Type B pancreatic cell (in vitro differentiated cells): Measurements from ENCODE around the gene STX1B. TPM values are rescaled to one million over a fixed set of nuclear protein-coding genes. Genes with fewer than 3 reads are reported as not detected.
A peak's percentile ranks its signal among the peaks of the same experiment; 100 is the strongest.

Experiments
- DNase-seq: peaks from one replicate; pipeline ENCODE4 v3.0.0; 2021; ENCODE audit warnings: mixed read lengths; ENCODE audit not compliant: unreplicated experiment; ENCODE audit errors: extremely low spot score
- H3K27ac Mint-ChIP-seq: 2 replicates; pipeline ENCODE4 v1.8.0; 2021; ENCODE audit warnings: mild to moderate bottlenecking, mixed read lengths
- H3K27me3 Mint-ChIP-seq: 2 replicates; pipeline ENCODE4 v1.8.0; 2021; ENCODE audit warnings: mixed read lengths
- H3K36me3 Mint-ChIP-seq: 2 replicates; pipeline ENCODE4 v1.8.0; 2021; ENCODE audit warnings: mixed read lengths
- H3K4me1 Mint-ChIP-seq: one replicate; pipeline ENCODE4 v1.8.0; 2021; ENCODE audit warnings: mixed read lengths; ENCODE audit not compliant: unreplicated experiment
- H3K4me3 Mint-ChIP-seq: 2 replicates; pipeline ENCODE4 v1.8.0; 2021; ENCODE audit warnings: mild to moderate bottlenecking, mixed read lengths
- H3K9me3 Mint-ChIP-seq: 2 replicates; pipeline ENCODE4 v1.8.0; 2021; ENCODE audit warnings: mixed read lengths
- total RNA-seq: library from RNA; stranded (reverse); gene quantifications from 2 replicates; pipeline ENCODE4 v1.2.1, GENCODE V29; 2021; ENCODE audit warnings: low replicate concordance
- TF ChIP-seq, protein P1 (sequence below): fragments of 200-600 bp; sonication (generic); conservative IDR thresholded peaks from 2 replicates; pipeline ENCODE4 v1.5.0; 2021; ENCODE audit warnings: antibody characterized with exemption, mild to moderate bottlenecking

Gene STX1B
- total RNA-seq, 1 donor from 2014 or later, result 9.9 TPM

DNA sequence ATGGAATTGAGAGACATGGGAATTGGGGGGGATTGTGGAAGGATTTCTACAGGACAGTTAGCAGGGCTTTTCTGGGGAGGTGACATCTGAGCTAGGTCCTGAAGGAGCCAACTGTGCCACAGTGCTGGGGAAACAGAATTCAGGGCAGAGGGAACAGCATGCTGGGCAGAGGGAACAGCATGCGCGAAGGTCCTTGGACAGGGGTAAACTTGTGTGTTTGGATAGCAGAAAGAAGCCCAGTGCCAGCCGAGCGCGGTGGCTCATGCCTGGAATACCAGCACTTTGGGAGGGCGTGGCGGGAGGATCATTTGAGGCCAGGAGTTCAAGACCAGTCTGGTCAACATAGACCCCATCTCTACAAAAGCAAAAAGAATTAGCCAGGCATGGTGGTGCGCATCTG lies 3.8 kb downstream of the STX1B start:
- H3K27me3 Mint-ChIP-seq, result peaks cover 38% of the 10 kb centered on the region
- H3K27ac Mint-ChIP-seq, result no peak overlapping the region
- H3K9me3 Mint-ChIP-seq, result no peaks in the 10 kb centered on the region
- TF ChIP-seq, protein P1, sequence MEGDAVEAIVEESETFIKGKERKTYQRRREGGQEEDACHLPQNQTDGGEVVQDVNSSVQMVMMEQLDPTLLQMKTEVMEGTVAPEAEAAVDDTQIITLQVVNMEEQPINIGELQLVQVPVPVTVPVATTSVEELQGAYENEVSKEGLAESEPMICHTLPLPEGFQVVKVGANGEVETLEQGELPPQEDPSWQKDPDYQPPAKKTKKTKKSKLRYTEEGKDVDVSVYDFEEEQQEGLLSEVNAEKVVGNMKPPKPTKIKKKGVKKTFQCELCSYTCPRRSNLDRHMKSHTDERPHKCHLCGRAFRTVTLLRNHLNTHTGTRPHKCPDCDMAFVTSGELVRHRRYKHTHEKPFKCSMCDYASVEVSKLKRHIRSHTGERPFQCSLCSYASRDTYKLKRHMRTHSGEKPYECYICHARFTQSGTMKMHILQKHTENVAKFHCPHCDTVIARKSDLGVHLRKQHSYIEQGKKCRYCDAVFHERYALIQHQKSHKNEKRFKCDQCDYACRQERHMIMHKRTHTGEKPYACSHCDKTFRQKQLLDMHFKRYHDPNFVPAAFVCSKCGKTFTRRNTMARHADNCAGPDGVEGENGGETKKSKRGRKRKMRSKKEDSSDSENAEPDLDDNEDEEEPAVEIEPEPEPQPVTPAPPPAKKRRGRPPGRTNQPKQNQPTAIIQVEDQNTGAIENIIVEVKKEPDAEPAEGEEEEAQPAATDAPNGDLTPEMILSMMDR, result no peak
- H3K36me3 Mint-ChIP-seq, result no peaks in the 10 kb centered on the region
- no peak overlapping the region for H3K4me3 Mint-ChIP-seq
- DNase-seq, result no peak
- H3K4me1 Mint-ChIP-seq, result peaks cover 16% of the 10 kb centered on the region

GRCh38 chr16:31006086-31006385 lies 4.4 kb downstream of the STX1B start:
- Mint-ChIP-seq H3K9me3 (no peaks in the 10 kb centered on the region), H3K27me3 (peaks cover 32% of the 10 kb centered on the region), H3K4me3 (no peak overlapping the region), H3K27ac (no peak overlapping the region), H3K4me1 (peaks cover 16% of the 10 kb centered on the region), H3K36me3 (no peaks in the 10 kb centered on the region)
- DNase-seq, result no peak
- TF ChIP-seq, protein P1, result no peak

- TF ChIP-seq, protein P1, result no peak
- no peaks in the 10 kb centered on the region for H3K36me3 Mint-ChIP-seq
- H3K27me3 Mint-ChIP-seq, result peaks cover 29% of the 10 kb centered on the region
- no peak for DNase-seq
- H3K4me3 Mint-ChIP-seq, result no peak overlapping the region
- peaks cover 16% of the 10 kb centered on the region for H3K4me1 Mint-ChIP-seq
- no peak overlapping the region for H3K27ac Mint-ChIP-seq
- H3K9me3 Mint-ChIP-seq, result no peaks in the 10 kb centered on the region
Observed at GRCh38 chr16:31005350-31006085, 4.9 kb downstream of the STX1B start.

- Mint-ChIP-seq H3K27me3 (peaks cover 25% of the 10 kb centered on the region), H3K4me1 (peaks cover 16% of the 10 kb centered on the region)
Observed at GRCh38 chr16:31004658-31005057, 5.8 kb downstream of the STX1B start.

GRCh38 chr16:31003744-31004143 lies 6.7 kb downstream of the STX1B start:
- H3K4me1 Mint-ChIP-seq, result peaks cover 16% of the 10 kb centered on the region
- H3K4me3 Mint-ChIP-seq, result peak overlapping the region; percentile 18
- no peak overlapping the region for H3K27ac Mint-ChIP-seq

More at GRCh38 chr16:31004658-31005057, 5.8 kb downstream of the STX1B start:
- Mint-ChIP-seq H3K36me3 (no peaks in the 10 kb centered on the region), H3K4me3 (no peak overlapping the region), H3K9me3 (no peaks in the 10 kb centered on the region), H3K27ac (no peak overlapping the region)
- TF ChIP-seq, protein P1, result no peak
- no peak for DNase-seq

More at GRCh38 chr16:31003744-31004143, 6.7 kb downstream of the STX1B start:
- peaks cover 17% of the 10 kb centered on the region for H3K27me3 Mint-ChIP-seq
- no peaks in the 10 kb centered on the region for H3K36me3 Mint-ChIP-seq
- TF ChIP-seq, protein P1, result no peak
- no peak for DNase-seq
- H3K9me3 Mint-ChIP-seq, result no peaks in the 10 kb centered on the region
